HG03565 (cell line): Measurements from ENCODE around the gene TMEM109.

ENCODE experiments used
- ATAC-seq: cut with Tn5 transposase; IDR thresholded peaks from one replicate; pipeline ENCODE4 v1.9.1; 2021; ENCODE audit warnings: mild to moderate bottlenecking, moderate library complexity; ENCODE audit not compliant: unreplicated experiment

Gene TMEM109

GRCh38 chr11:60964801-60965200, 50.8 kb downstream of the TMEM109 start:
- no peak for ATAC-seq

GRCh38 chr11:60966890-60967289, 52.9 kb downstream of the TMEM109 start:
- ATAC-seq, result no peak

- ATAC-seq, result no peak
Observed at GRCh38 chr11:60968223-60968622, 54.3 kb downstream of the TMEM109 start.

- ATAC-seq, result no peak
Observed at GRCh38 chr11:60970369-60970774, 56.4 kb downstream of the TMEM109 start.

GRCh38 chr11:60970890-60971289, 56.9 kb downstream of the TMEM109 start:
- ATAC-seq, result no peak

- no peak for ATAC-seq
Observed at GRCh38 chr11:60971520-60971919, 57.6 kb downstream of the TMEM109 start, which contains the start of gene CD6. Gene CD6 (plus strand): TSS chr11:60971680. CDS start chr11:60971866, 186 bp downstream.

- ATAC-seq, result no peak
Observed at GRCh38 chr11:60972182-60973030, 58.4 kb downstream of the TMEM109 start.
